ENCODE results near the gene ZBTB32. TPM values are rescaled to one million over a fixed set of nuclear protein-coding genes. Genes with fewer than 3 reads are reported as not detected.

The ZBTB32 gene
- total and polyA plus RNA-seq, 2 donors: 0.09 to 2.0 TPM

- H3K36me3 ChIP-seq (ENCODE audit: control insufficient read depth in 2 of 2, insufficient read depth in 2 of 2, low read length in 1 of 2): peaks cover 18 to 27% of the 10 kb centered on the region in 2 donors
- whole genome bisulfite sequencing: under 1% methylated on average over 77 of the region's 77 CpGs
- peak overlapping the region; percentile 65 to 77 for H3K4me3 ChIP-seq (ENCODE audit: low read length in 2 of 2)
- H3K9me3 ChIP-seq (ENCODE audit: control insufficient read depth in 2 of 2, insufficient read depth in 1 of 2, low read length in 1 of 2): peaks cover 0 to 1% of the 10 kb centered on the region in 2 donors
- peaks cover 9 to 38% of the 10 kb centered on the region in 2 donors for H3K27me3 ChIP-seq (ENCODE audit: control insufficient read depth in 2 of 2, insufficient read depth in 1 of 2, low read length in 1 of 2)
- peak; percentile 82 to 98 (median 93) for DNase-seq (ENCODE audit: low read depth in 6 of 9, low spot score in 9 of 9)
- H3K27ac ChIP-seq (ENCODE audit: low read depth in 1 of 2, low read length in 1 of 2): peak overlapping the region; percentile 75 to 87
- peaks cover 21 to 35% of the 10 kb centered on the region in 2 donors for H3K4me1 ChIP-seq (ENCODE audit: control insufficient read depth in 2 of 2, insufficient read depth in 2 of 2, low read length in 2 of 2)
Measured at GRCh38 chr19:35716801-35717664, 12.7 kb downstream of the ZBTB32 start.

- Histone ChIP-seq H3K36me3 (ENCODE audit: control insufficient read depth in 2 of 2, insufficient read depth in 2 of 2, low read length in 1 of 2) (peaks cover 25 to 35% of the 10 kb centered on the region in 2 donors), H3K27ac (ENCODE audit: low read depth in 1 of 2, low read length in 1 of 2) (peak within 1 kb of the TSS; percentile 75 to 87), H3K4me1 (ENCODE audit: control insufficient read depth in 2 of 2, insufficient read depth in 2 of 2, low read length in 2 of 2) (peaks cover 21 to 35% of the 10 kb centered on the region in 2 donors), H3K4me3 (ENCODE audit: low read length in 2 of 2) (peak within 1 kb of the TSS; percentile 75 to 77), H3K9me3 (ENCODE audit: control insufficient read depth in 2 of 2, insufficient read depth in 1 of 2, low read length in 1 of 2) (peaks cover 0 to 1% of the 10 kb centered on the region in 2 donors), H3K27me3 (ENCODE audit: control insufficient read depth in 2 of 2, insufficient read depth in 1 of 2, low read length in 1 of 2) (peaks cover 9 to 36% of the 10 kb centered on the region in 2 donors)
- DNase-seq (ENCODE audit: low read depth in 6 of 9, low spot score in 9 of 9): no peak
- WGBS: 1% methylated on average over 109 of the region's 109 CpGs
Measured at GRCh38 chr19:35717665-35718344, 13.4 kb downstream of the ZBTB32 start, which contains the start of gene KMT2B. Gene KMT2B (plus strand): TSS chr19:35718003. CDS start chr19:35718019, 16 bp downstream.

GRCh38 chr19:35718345-35719041 is 14.1 kb downstream of the ZBTB32 start:
- Histone ChIP-seq H3K27ac (ENCODE audit: low read depth in 1 of 2, low read length in 1 of 2) (peak overlapping the region; percentile 47 to 61), H3K27me3 (ENCODE audit: control insufficient read depth in 2 of 2, insufficient read depth in 1 of 2, low read length in 1 of 2) (peaks cover 9 to 33% of the 10 kb centered on the region in 2 donors), H3K4me3 (ENCODE audit: low read length in 2 of 2) (peak overlapping the region; percentile 75 to 77), H3K36me3 (ENCODE audit: control insufficient read depth in 2 of 2, insufficient read depth in 2 of 2, low read length in 1 of 2) (peaks cover 32 to 42% of the 10 kb centered on the region in 2 donors), H3K9me3 (ENCODE audit: control insufficient read depth in 2 of 2, insufficient read depth in 1 of 2, low read length in 1 of 2) (peaks cover 0 to 1% of the 10 kb centered on the region in 2 donors), H3K4me1 (ENCODE audit: control insufficient read depth in 2 of 2, insufficient read depth in 2 of 2, low read length in 2 of 2) (peaks cover 21 to 29% of the 10 kb centered on the region in 2 donors)
- peak in 3 of 9 donors; percentile 32 to 56 (median 39) for DNase-seq (ENCODE audit: low read depth in 6 of 9, low spot score in 9 of 9)
- 3% methylated on average over 42 of the region's 42 CpGs for WGBS

GRCh38 chr19:35719402-35720162 is 15.2 kb downstream of the ZBTB32 start:
- H3K9me3 ChIP-seq (ENCODE audit: control insufficient read depth in 2 of 2, insufficient read depth in 1 of 2, low read length in 1 of 2): peaks cover 0 to 1% of the 10 kb centered on the region in 2 donors
- H3K27me3 ChIP-seq (ENCODE audit: control insufficient read depth in 2 of 2, insufficient read depth in 1 of 2, low read length in 1 of 2): peaks cover 9 to 26% of the 10 kb centered on the region in 2 donors
- H3K36me3 ChIP-seq (ENCODE audit: control insufficient read depth in 2 of 2, insufficient read depth in 2 of 2, low read length in 1 of 2): peaks cover 43 to 53% of the 10 kb centered on the region in 2 donors
- no peak for DNase-seq (ENCODE audit: low read depth in 6 of 9, low spot score in 9 of 9)
- WGBS: 96% methylated on average over 32 of the region's 32 CpGs
- peaks cover 21 to 29% of the 10 kb centered on the region in 2 donors for H3K4me1 ChIP-seq (ENCODE audit: control insufficient read depth in 2 of 2, insufficient read depth in 2 of 2, low read length in 2 of 2)
- H3K4me3 ChIP-seq (ENCODE audit: low read length in 2 of 2): peak overlapping the region; percentile 75 to 77
- H3K27ac ChIP-seq (ENCODE audit: low read depth in 1 of 2, low read length in 1 of 2): no peak overlapping the region

- Histone ChIP-seq H3K36me3 (ENCODE audit: control insufficient read depth in 2 of 2, insufficient read depth in 2 of 2, low read length in 1 of 2) (peaks cover 49 to 58% of the 10 kb centered on the region in 2 donors), H3K27ac (ENCODE audit: low read depth in 1 of 2, low read length in 1 of 2) (no peak overlapping the region), H3K27me3 (ENCODE audit: control insufficient read depth in 2 of 2, insufficient read depth in 1 of 2, low read length in 1 of 2) (peaks cover 9 to 21% of the 10 kb centered on the region in 2 donors), H3K4me1 (ENCODE audit: control insufficient read depth in 2 of 2, insufficient read depth in 2 of 2, low read length in 2 of 2) (peaks cover 21 to 29% of the 10 kb centered on the region in 2 donors), H3K9me3 (ENCODE audit: control insufficient read depth in 2 of 2, insufficient read depth in 1 of 2, low read length in 1 of 2) (peaks cover 0 to 1% of the 10 kb centered on the region in 2 donors), H3K4me3 (ENCODE audit: low read length in 2 of 2) (no peak overlapping the region)
- over 99% methylated on average over 9 of the region's 9 CpGs for WGBS
- no peak for DNase-seq (ENCODE audit: low read depth in 6 of 9, low spot score in 9 of 9)
Measured at GRCh38 chr19:35720163-35720524, 15.8 kb downstream of the ZBTB32 start.

- peaks cover 6 to 16% of the 10 kb centered on the region in 2 donors for H3K27me3 ChIP-seq (ENCODE audit: control insufficient read depth in 2 of 2, insufficient read depth in 1 of 2, low read length in 1 of 2)
- no peak overlapping the region for H3K4me3 ChIP-seq (ENCODE audit: low read length in 2 of 2)
- no peak overlapping the region for H3K27ac ChIP-seq (ENCODE audit: low read depth in 1 of 2, low read length in 1 of 2)
- H3K36me3 ChIP-seq (ENCODE audit: control insufficient read depth in 2 of 2, insufficient read depth in 2 of 2, low read length in 1 of 2): peaks cover 54 to 63% of the 10 kb centered on the region in 2 donors
- 96% methylated on average over 17 of the region's 17 CpGs for WGBS
- no peak for DNase-seq (ENCODE audit: low read depth in 6 of 9, low spot score in 9 of 9)
- H3K4me1 ChIP-seq (ENCODE audit: control insufficient read depth in 2 of 2, insufficient read depth in 2 of 2, low read length in 2 of 2): peaks cover 19 to 27% of the 10 kb centered on the region in 2 donors
- peaks cover 0 to 1% of the 10 kb centered on the region in 2 donors for H3K9me3 ChIP-seq (ENCODE audit: control insufficient read depth in 2 of 2, insufficient read depth in 1 of 2, low read length in 1 of 2)
Measured at GRCh38 chr19:35720648-35721047, 16.3 kb downstream of the ZBTB32 start.

GRCh38 chr19:35721374-35721773 is 17.0 kb downstream of the ZBTB32 start:
- Histone ChIP-seq H3K4me1 (ENCODE audit: control insufficient read depth in 2 of 2, insufficient read depth in 2 of 2, low read length in 2 of 2) (peaks cover 12 to 20% of the 10 kb centered on the region in 2 donors), H3K27me3 (ENCODE audit: control insufficient read depth in 2 of 2, insufficient read depth in 1 of 2, low read length in 1 of 2) (peaks cover under 1 to 8% of the 10 kb centered on the region in 2 donors), H3K9me3 (ENCODE audit: control insufficient read depth in 2 of 2, insufficient read depth in 1 of 2, low read length in 1 of 2) (peaks cover 0 to 1% of the 10 kb centered on the region in 2 donors), H3K4me3 (ENCODE audit: low read length in 2 of 2) (no peak overlapping the region), H3K27ac (ENCODE audit: low read depth in 1 of 2, low read length in 1 of 2) (no peak overlapping the region), H3K36me3 (ENCODE audit: control insufficient read depth in 2 of 2, insufficient read depth in 2 of 2, low read length in 1 of 2) (peaks cover 61 to 71% of the 10 kb centered on the region in 2 donors)
- 99% methylated on average over 16 of the region's 16 CpGs for WGBS
- no peak for DNase-seq (ENCODE audit: low read depth in 6 of 9, low spot score in 9 of 9)

- H3K9me3 ChIP-seq (ENCODE audit: control insufficient read depth in 2 of 2, insufficient read depth in 1 of 2, low read length in 1 of 2): peaks cover 0 to 1% of the 10 kb centered on the region in 2 donors
- no peak overlapping the region for H3K27ac ChIP-seq (ENCODE audit: low read depth in 1 of 2, low read length in 1 of 2)
- DNase-seq (ENCODE audit: low read depth in 6 of 9, low spot score in 9 of 9): no peak
- no peak overlapping the region for H3K4me3 ChIP-seq (ENCODE audit: low read length in 2 of 2)
- H3K4me1 ChIP-seq (ENCODE audit: control insufficient read depth in 2 of 2, insufficient read depth in 2 of 2, low read length in 2 of 2): peaks cover 10 to 12% of the 10 kb centered on the region in 2 donors
- no peaks in the 10 kb centered on the region for H3K27me3 ChIP-seq (ENCODE audit: control insufficient read depth in 2 of 2, insufficient read depth in 1 of 2, low read length in 1 of 2)
- WGBS: 98% methylated on average over 14 of the region's 14 CpGs
- peaks cover 71 to 82% of the 10 kb centered on the region in 2 donors for H3K36me3 ChIP-seq (ENCODE audit: control insufficient read depth in 2 of 2, insufficient read depth in 2 of 2, low read length in 1 of 2)
Measured at GRCh38 chr19:35722461-35722860, 18.1 kb downstream of the ZBTB32 start.
